CD4-positive, CD25-positive, alpha-beta regulatory T cell (primary cell): ENCODE data around the gene SNCB. TPM values are rescaled to one million over a fixed set of nuclear protein-coding genes. Genes with fewer than 3 reads are reported as not detected.

Experiments used
- ATAC-seq, 2 donors: fragments of 150-1000 bp; cut with Tn5 transposase; one replicate each; pipeline ENCODE4 v1.10.0; 2021; ENCODE audit warnings: low read depth in 2 of 2, moderate number of reproducible peaks in 2 of 2, moderate library complexity in 1 of 2
- DNase-seq, 3 donors: peaks; one replicate each; pipeline versions ENCODE4 v3.0.0 to v3.0.0-alpha.2; 2012 to 2022; ENCODE audit warnings: mixed read lengths in 1 of 3
- H3K27ac ChIP-seq: one replicate; pipeline ENCODE4 v1.7.0; 2013; ENCODE audit warnings: mild to moderate bottlenecking, low read length; ENCODE audit not compliant: insufficient read depth, poor library complexity, severe bottlenecking
- H3K27me3 ChIP-seq: one replicate; pipeline ENCODE4 v1.7.0; 2013; ENCODE audit warnings: low read length; ENCODE audit not compliant: control insufficient read depth, insufficient read depth
- H3K36me3 ChIP-seq: one replicate; pipeline ENCODE4 v1.7.0; 2013; ENCODE audit warnings: mild to moderate bottlenecking, low read length, moderate library complexity; ENCODE audit not compliant: control insufficient read depth, insufficient read depth
- H3K4me1 ChIP-seq: 2 replicates; pipeline ENCODE4 v1.7.0; 2013; ENCODE audit warnings: mild to moderate bottlenecking, low read length; ENCODE audit not compliant: insufficient read depth, control insufficient read depth, poor library complexity, severe bottlenecking
- H3K4me3 ChIP-seq: one replicate; pipeline ENCODE4 v1.7.0; 2013; ENCODE audit warnings: low read depth, mild to moderate bottlenecking, low read length, moderate library complexity
- H3K9me3 ChIP-seq, 2 experiments: 1 replicate in 1 of 2; 2 replicates in 1 of 2; pipeline ENCODE4 v1.7.0; 2013; ENCODE audit warnings: low read length in 2 of 2, mild to moderate bottlenecking in 1 of 2, moderate library complexity in 1 of 2; ENCODE audit not compliant: control insufficient read depth in 2 of 2
- H3K27ac Mint-ChIP-seq, 3 donors: one replicate each; pipeline ENCODE4 v1.8.0; 2020 to 2022; ENCODE audit warnings: mild to moderate bottlenecking in 3 of 3, mixed read lengths in 3 of 3, moderate library complexity in 2 of 3
- H3K27me3 Mint-ChIP-seq: one replicate; pipeline ENCODE4 v1.8.0; 2022; ENCODE audit warnings: mild to moderate bottlenecking, mixed read lengths
- H3K36me3 Mint-ChIP-seq: one replicate; pipeline ENCODE4 v1.8.0; 2020; ENCODE audit warnings: mixed read lengths
- H3K4me1 Mint-ChIP-seq, 4 donors: one replicate each; pipeline ENCODE4 v1.8.0; 2020 to 2022; ENCODE audit warnings: mixed read lengths in 4 of 4, mild to moderate bottlenecking in 1 of 4
- H3K4me3 Mint-ChIP-seq, 4 donors: one replicate each; pipeline ENCODE4 v1.8.0; 2020 to 2022; ENCODE audit warnings: mild to moderate bottlenecking in 4 of 4, mixed read lengths in 4 of 4, moderate library complexity in 3 of 4
- H3K9me3 Mint-ChIP-seq, 7 donors: one replicate each; pipeline ENCODE4 v1.8.0; 2020 to 2022; ENCODE audit warnings: mixed read lengths in 7 of 7, mild to moderate bottlenecking in 3 of 7, moderate library complexity in 2 of 7
- polyA plus RNA-seq, 4 donors: library from polyadenylated mRNA; unstranded; fragments of 300-500 nt; fragmentation: Illumina TruSeq; gene quantifications; one replicate each; pipeline ENCODE4 v1.2.3, GENCODE V29; 2021
- total RNA-seq: library from RNA; stranded (reverse); gene quantifications from one replicate; pipeline ENCODE4 v1.2.3, GENCODE V29; 2022

The SNCB gene
- total and polyA plus RNA-seq, 5 donors from 2014 or later = not detected

DNA sequence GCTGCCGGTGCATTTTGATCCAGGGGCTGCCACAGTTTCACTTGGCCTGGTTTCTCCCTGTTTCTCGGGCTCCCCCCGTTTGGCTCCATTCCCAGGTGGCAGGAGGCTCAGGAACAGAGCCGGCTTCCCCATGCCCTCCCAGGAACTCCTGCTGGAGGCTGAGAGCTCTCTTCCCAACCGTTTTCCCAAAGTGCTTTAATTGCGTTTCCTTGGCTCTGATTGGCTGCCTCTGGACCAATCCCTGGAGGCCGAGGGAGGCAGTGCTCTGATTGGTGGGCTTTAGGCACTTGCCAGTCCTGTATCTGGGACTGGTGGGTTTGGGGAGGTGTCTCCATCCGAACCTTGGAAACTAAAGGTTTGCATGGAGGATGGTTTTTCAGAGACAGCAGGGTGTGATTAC is 21.8 kb upstream of the SNCB start:
- peaks cover 11% of the 10 kb centered on the region for H3K36me3 ChIP-seq

DNA sequence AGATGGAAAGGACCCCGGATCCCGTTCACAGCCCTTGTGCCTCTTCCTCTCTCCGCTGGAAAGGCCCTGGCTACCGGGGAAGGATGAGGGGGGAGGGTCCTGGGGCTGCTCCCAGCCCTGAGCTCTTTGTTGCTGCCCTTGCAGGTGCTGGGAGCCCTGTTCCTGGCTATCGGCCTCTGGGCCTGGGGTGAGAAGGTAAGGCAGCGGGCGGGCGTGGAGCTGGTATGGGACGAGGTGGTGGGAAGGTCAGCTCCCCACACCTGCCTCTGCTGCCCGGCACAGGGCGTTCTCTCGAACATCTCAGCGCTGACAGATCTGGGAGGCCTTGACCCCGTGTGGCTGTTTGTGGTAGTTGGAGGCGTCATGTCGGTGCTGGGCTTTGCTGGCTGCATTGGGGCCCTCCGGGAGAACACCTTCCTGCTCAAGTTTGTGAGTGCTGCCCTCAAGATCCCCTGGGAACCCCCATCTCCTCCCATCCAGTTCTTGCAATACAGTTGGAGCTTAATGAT is 21.2 kb upstream of the SNCB start:
- Mint-ChIP-seq H3K27ac (peak overlapping the region in 2 of 3 donors; percentile 67 to 84), H3K4me3 (no peak overlapping the region), H3K9me3 (no peaks in the 10 kb centered on the region), H3K4me1 (peaks cover 0 to 81% (median 39%) of the 10 kb centered on the region in 4 donors), H3K36me3 (peaks cover 19% of the 10 kb centered on the region), H3K27me3 (no peaks in the 10 kb centered on the region)
- H3K27me3 ChIP-seq = no peaks in the 10 kb centered on the region
- H3K4me3 ChIP-seq = no peak overlapping the region
- no peak overlapping the region for H3K27ac ChIP-seq
- H3K4me1 ChIP-seq = peaks cover 37% of the 10 kb centered on the region
- no peaks in the 10 kb centered on the region for H3K9me3 ChIP-seq
- DNase-seq (no peak), ATAC-seq (no peak)
- H3K36me3 ChIP-seq = peaks cover 8% of the 10 kb centered on the region

More for the DNA sequence above, 21.8 kb upstream of the SNCB start:
- Mint-ChIP-seq H3K27me3 (no peaks in the 10 kb centered on the region), H3K4me1 (peaks cover 0 to 75% (median 36%) of the 10 kb centered on the region in 4 donors), H3K9me3 (no peaks in the 10 kb centered on the region), H3K27ac (peak overlapping the region in 1 of 3 donors; percentile 84), H3K36me3 (peaks cover 19% of the 10 kb centered on the region), H3K4me3 (no peak overlapping the region)
- DNase-seq = no peak
- Histone ChIP-seq H3K9me3 (no peaks in the 10 kb centered on the region), H3K4me1 (peaks cover 33% of the 10 kb centered on the region), H3K27me3 (no peaks in the 10 kb centered on the region), H3K27ac (no peak overlapping the region), H3K4me3 (no peak overlapping the region)
- no peak for ATAC-seq

DNA sequence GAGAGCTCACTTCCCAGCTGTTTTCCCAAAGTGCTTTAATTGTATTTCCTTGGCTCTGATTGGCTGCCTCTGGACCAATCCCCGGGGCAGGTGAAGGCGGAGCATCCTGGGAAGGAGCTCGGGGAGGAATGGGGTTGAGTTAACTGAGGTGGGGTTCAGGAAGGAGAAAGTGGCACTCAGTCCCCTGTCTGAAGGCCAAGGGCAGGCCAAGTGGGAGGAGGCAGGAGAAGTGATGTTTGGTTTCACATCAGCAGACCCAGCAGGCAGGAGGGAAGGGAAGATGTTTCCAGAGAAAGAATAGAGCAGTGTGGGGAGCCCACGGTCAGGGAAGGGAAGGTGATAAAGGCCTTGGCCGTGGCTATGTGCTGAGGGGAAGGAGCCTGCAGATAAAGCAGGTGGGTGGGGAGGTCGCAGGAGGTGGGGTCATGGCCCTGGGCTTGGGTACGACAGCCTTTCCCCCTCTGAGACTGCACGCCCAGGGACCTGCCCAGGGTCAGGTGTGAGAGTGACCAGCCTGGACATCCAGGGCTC is 20.1 kb upstream of the SNCB start:
- H3K27ac Mint-ChIP-seq = peak overlapping the region; percentile 69 to 84 (median 75)
- ATAC-seq = no peak
- peaks cover 8% of the 10 kb centered on the region for H3K36me3 ChIP-seq
- peaks cover 13% of the 10 kb centered on the region for H3K36me3 Mint-ChIP-seq
- no peak overlapping the region for H3K27ac ChIP-seq
- no peaks in the 10 kb centered on the region for H3K27me3 ChIP-seq
- no peak overlapping the region for H3K4me3 ChIP-seq
- no peaks in the 10 kb centered on the region for H3K9me3 Mint-ChIP-seq
- no peaks in the 10 kb centered on the region for H3K27me3 Mint-ChIP-seq
- peak overlapping the region; percentile 29 to 80 (median 59) for H3K4me3 Mint-ChIP-seq
- no peak for DNase-seq
- H3K4me1 ChIP-seq = peaks cover 42% of the 10 kb centered on the region
- H3K9me3 ChIP-seq = no peaks in the 10 kb centered on the region
- peaks cover 0 to 85% (median 42%) of the 10 kb centered on the region in 4 donors for H3K4me1 Mint-ChIP-seq

DNA sequence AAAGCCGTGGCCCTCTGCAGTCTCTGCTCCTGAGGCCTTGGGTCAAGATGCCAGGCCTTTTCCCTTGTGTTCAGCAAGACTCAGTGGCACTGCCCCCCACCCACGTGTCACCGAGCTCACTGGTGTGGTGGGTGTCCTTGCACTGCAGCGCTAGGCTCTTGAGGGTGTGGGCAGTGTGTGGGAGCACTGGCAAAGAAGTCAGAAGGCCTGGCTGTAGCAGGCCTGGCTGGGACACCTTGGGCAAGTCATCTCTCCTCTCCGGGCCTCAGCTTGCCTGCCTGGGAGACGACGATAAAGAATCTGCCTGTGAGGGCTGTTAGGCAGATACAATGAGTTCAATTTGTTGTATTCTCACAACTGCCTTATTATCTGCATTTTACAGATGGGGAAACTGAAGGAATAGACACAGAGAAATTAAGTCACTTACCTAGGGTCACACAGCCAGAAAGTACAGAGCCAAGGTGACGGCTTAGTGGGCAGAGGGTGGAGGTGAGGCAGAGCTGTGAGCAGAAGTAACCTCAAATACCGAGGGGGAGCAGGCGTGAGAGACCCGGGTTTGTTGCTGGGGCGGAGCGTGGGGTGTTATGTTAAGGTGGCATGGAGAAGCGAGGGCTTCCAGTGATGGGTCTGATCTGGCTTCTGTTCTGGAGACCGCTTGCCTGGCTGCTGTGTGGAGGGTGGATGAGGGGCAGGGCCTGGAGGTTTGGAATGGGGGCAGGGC is 18.3 kb upstream of the SNCB start:
- peak overlapping the region; percentile 82 to 99 (median 93) for H3K27ac Mint-ChIP-seq
- Histone ChIP-seq H3K36me3 (peaks cover 8% of the 10 kb centered on the region), H3K4me1 (peaks cover 30% of the 10 kb centered on the region), H3K27ac (peak overlapping the region; percentile 76), H3K4me3 (peak overlapping the region; percentile 69), H3K27me3 (no peaks in the 10 kb centered on the region), H3K9me3 (no peaks in the 10 kb centered on the region)
- H3K36me3 Mint-ChIP-seq = peaks cover 7% of the 10 kb centered on the region
- peaks cover 5% of the 10 kb centered on the region for H3K27me3 Mint-ChIP-seq
- no peaks in the 10 kb centered on the region for H3K9me3 Mint-ChIP-seq
- ATAC-seq = no peak
- DNase-seq = peak; percentile 16 to 27 (median 24)
- H3K4me1 Mint-ChIP-seq = peaks cover 0 to 74% (median 38%) of the 10 kb centered on the region in 4 donors
- H3K4me3 Mint-ChIP-seq = peak overlapping the region; percentile 83 to 91 (median 90)

DNA sequence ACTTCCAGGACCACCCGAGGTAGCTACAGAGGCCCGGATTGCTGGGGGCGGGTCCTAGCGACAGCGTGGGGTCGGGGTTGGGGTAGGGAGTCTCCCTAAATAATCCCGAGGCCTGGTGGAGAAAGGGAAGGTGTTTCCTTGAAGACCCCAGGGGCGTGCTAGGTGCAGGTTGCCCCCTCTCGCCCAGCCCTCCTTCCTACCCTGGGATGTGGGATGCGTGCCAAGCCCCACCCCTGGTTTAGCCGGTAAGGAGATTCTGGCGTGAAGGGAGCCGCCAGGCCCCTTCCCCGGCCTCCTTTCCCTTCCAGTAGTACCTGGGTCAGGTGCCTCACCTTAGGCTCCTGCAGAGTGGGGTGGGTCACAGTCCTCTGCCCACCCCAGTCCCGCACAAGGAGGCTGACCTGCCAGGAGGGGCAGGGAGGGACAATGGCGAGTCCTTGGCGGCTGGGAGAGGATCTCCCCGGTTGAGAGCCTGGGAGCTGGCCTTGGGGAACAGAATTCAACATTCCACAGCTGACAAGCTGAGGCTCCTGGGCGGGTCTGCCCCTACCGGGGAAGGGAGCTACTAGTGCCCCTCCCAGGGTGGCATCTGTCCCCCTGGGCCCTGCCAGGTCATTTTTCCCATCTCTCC is 17.6 kb upstream of the SNCB start:
- Histone ChIP-seq H3K4me1 (peaks cover 30% of the 10 kb centered on the region), H3K27me3 (no peaks in the 10 kb centered on the region), H3K4me3 (peak overlapping the region; percentile 69), H3K9me3 (no peaks in the 10 kb centered on the region), H3K36me3 (peaks cover 5% of the 10 kb centered on the region), H3K27ac (peak overlapping the region; percentile 76)
- H3K27ac Mint-ChIP-seq = peak overlapping the region; percentile 82 to 99 (median 93)
- peaks cover under 1% of the 10 kb centered on the region for H3K36me3 Mint-ChIP-seq
- H3K4me1 Mint-ChIP-seq = peaks cover 0 to 67% (median 31%) of the 10 kb centered on the region in 4 donors
- ATAC-seq (no peak), DNase-seq (peak in 1 of 3 donors; percentile 16)
- H3K9me3 Mint-ChIP-seq = no peaks in the 10 kb centered on the region
- peak overlapping the region; percentile 83 to 91 (median 90) for H3K4me3 Mint-ChIP-seq
- peaks cover 5% of the 10 kb centered on the region for H3K27me3 Mint-ChIP-seq

DNA sequence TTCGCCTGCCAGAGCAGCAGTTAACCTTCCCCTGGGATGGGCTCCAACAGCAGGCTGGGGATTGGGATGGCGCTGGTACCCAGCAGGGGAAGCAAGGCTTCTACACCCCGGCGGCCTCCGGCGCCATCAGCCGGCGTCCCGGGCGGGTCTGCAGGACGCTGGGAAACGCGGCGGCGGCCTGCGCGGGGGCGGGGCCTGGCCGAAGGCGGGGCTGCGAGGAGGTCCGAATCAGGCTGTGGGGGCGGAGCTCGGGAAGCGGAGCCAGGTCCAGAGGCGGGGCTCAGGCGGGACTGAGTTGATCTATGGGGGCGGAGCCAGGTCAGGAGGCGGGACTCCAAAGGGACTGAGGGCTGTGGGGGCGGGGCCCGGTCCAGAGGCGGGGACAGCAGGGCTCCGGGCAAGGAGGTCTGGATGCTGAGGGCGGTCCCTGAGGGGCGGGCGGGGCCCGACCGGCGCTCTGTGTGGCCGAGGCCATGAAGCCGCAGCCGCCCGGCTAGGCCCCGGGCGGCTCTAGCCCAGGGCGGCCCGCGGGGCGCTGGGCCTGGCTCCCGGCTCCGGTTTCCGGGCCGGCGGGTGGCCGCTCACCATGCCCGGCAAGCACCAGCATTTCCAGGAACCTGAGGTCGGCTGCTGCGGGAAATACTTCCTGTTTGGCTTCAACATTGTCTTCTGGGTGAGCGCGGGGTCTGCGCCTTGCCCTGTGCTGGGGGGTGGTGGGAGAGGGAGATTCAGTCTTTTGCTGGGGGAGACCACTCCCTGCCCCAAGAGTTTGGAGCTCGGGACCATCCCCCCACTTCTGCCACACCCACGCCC is 16.9 kb upstream of the SNCB start, which contains the start of gene TSPAN17:
TSPAN17 (plus strand) TSS at position 455 of the 813 bp plus-strand sequence; CDS start at position 587, 132 bp downstream.
- peak within 1 kb of the TSS; percentile 83 to 97 (median 92) for H3K4me3 Mint-ChIP-seq
- peak; percentile 92 to 95 for ATAC-seq
- Histone ChIP-seq H3K27me3 (no peaks in the 10 kb centered on the region), H3K9me3 (no peaks in the 10 kb centered on the region), H3K4me3 (peak within 1 kb of the TSS; percentile 84), H3K27ac (peak within 1 kb of the TSS; percentile 76), H3K36me3 (peaks cover 2% of the 10 kb centered on the region), H3K4me1 (peaks cover 30% of the 10 kb centered on the region)
- no peaks in the 10 kb centered on the region for H3K36me3 Mint-ChIP-seq
- H3K9me3 Mint-ChIP-seq = no peaks in the 10 kb centered on the region
- H3K4me1 Mint-ChIP-seq = peaks cover 0 to 61% (median 31%) of the 10 kb centered on the region in 4 donors
- H3K27me3 Mint-ChIP-seq = peaks cover 5% of the 10 kb centered on the region
- peak; percentile 92 to 99 (median 98) for DNase-seq
- H3K27ac Mint-ChIP-seq = peak within 1 kb of the TSS; percentile 82 to 99 (median 93)

DNA sequence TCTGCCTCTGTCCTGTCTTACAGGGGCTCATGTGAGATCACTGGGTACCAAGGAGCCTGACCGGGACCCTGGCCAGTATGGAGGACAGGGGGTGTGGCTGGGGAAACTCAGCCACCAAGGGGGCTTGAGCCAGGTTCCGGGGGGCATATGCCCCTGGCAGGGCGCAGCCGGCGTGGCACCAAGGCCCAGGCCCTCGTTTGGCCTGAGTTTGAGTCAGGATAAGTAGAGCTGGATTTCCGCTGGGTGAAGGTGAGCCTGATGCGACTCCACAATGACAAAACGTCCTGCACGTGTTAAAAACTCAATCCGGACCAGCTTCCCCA is 16.3 kb upstream of the SNCB start:
- H3K36me3 Mint-ChIP-seq = no peaks in the 10 kb centered on the region
- Histone ChIP-seq H3K27ac (peak overlapping the region; percentile 76), H3K4me1 (peaks cover 30% of the 10 kb centered on the region), H3K9me3 (no peaks in the 10 kb centered on the region), H3K36me3 (no peaks in the 10 kb centered on the region), H3K4me3 (peak overlapping the region; percentile 84), H3K27me3 (no peaks in the 10 kb centered on the region)
- peaks cover 5% of the 10 kb centered on the region for H3K27me3 Mint-ChIP-seq
- H3K9me3 Mint-ChIP-seq = no peaks in the 10 kb centered on the region
- peak overlapping the region; percentile 82 to 86 (median 85) for H3K27ac Mint-ChIP-seq
- H3K4me1 Mint-ChIP-seq = peaks cover 0 to 55% (median 31%) of the 10 kb centered on the region in 4 donors
- peak overlapping the region; percentile 83 to 97 (median 92) for H3K4me3 Mint-ChIP-seq
- no peak for ATAC-seq
- peak in 1 of 3 donors; percentile 9 for DNase-seq
